Skin of body (tissue), 2 donors: ENCODE results near the gene AASS. TPM values are rescaled to one million over a fixed set of nuclear protein-coding genes. Genes with fewer than 3 reads are reported as not detected.
"Not testable (repeated sequence)": the region's sequence is repeated elsewhere in the genome, so short reads cannot be mapped to it uniquely, and the experiment has no call there.

ENCODE experiments used
- DNase-seq: peaks from one replicate; lab custom pipeline; 2025; lab: John Stamatoyannopoulos, UW
- total RNA-seq: library from RNA; depleted of rRNA; stranded (reverse); fragments of >200 nt; gene quantifications from one replicate; pipeline ENCODE4 v1.2.3, GENCODE V29; 2014

Gene AASS
- total RNA-seq, result 33.1 TPM

- DNase-seq, result peak; percentile 96
Observed at GRCh38 chr7:122143751-122144711, at the start of gene AASS. TSS of gene AASS (minus strand) at chr7:122144249. CDS start at chr7:122133726, 10,523 bp downstream.

GRCh38 chr7:122188785-122189184 lies 44.7 kb upstream of the AASS start:
- no peak for DNase-seq

GRCh38 chr7:122183106-122183505 lies 39.1 kb upstream of the AASS start:
- DNase-seq, result no peak

GRCh38 chr7:122182081-122182480 lies 38.0 kb upstream of the AASS start:
- DNase-seq, result no peak

DNA sequence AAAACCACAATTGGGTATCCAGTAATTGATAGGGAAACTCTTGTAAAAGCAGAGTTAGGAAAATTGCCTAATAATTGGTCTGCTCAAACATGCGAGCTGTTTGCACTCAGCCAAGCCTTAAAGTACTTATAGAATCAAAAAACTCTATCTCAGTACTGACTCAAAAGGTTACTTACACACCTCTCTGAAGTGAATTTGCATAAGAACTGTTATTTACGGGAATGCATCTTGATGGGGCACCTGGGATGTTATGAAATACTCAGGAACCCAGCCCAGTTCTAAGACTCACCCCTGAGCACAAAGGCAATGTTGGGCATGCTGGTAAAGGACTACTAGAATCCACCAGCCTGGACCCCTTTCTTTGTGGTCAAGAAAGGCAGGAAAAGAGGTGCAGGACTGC lies 28.1 kb upstream of the AASS start:
- not testable (repeated sequence) for DNase-seq

DNA sequence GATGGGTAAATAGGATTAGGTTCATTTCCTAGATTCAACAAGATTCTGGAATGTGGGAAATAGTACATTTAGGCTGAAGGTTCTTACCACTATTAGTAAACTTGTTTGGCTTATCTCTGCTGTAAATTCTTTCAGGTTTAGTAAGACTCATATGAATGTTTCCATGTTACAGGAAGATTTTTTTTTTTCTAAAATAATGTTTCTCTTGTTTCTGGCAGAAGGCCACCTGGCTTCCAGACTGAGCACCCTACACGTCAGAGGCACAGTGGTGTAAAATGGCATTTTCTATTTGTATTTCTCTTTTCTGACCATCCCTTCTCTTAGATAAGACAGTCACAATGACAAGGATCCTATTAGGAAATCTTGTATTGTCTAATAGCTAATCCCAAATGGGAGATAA lies 22.7 kb upstream of the AASS start:
- no peak for DNase-seq

DNA sequence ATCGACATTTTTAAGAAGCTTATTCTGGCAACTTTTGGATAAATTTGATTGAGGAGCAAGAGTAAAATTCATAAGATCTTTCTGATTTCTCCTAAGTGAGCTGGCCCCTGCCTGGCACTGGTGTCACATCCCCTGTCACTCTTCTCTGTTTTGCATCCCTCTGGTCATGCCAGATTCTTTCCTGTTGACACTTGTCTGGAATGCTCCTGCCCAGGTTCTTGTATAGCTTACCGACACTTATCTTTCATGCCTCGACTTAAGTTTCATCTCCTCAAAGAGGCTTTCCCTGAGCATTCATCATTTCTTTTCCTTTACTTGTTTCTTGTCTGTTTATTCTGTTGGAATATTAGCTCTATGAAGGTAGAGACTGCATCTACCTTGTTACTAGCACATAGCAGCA lies 22.2 kb upstream of the AASS start:
- no peak for DNase-seq

DNA sequence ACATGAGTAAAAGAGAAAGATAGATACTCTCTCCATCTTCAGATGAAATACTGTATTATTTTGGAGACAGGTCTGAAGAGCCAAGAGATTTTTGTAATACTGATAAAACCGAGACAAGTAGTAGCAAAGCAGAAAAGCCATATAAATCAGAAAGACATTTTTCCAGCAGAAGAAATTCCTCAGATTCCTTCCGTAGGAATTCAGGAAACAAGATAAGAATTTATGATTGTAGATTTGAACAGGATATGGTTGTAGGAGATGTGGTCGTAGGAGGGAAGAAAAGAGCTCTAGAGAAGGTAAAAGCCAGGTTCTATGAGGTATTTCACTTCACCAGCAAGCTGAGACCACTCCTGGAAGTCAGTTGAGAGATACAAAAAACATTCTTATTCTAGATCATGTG lies 17.6 kb upstream of the AASS start:
- no peak for DNase-seq

- no peak for DNase-seq
Observed at GRCh38 chr7:122155566-122155965, 11.5 kb upstream of the AASS start.

DNA sequence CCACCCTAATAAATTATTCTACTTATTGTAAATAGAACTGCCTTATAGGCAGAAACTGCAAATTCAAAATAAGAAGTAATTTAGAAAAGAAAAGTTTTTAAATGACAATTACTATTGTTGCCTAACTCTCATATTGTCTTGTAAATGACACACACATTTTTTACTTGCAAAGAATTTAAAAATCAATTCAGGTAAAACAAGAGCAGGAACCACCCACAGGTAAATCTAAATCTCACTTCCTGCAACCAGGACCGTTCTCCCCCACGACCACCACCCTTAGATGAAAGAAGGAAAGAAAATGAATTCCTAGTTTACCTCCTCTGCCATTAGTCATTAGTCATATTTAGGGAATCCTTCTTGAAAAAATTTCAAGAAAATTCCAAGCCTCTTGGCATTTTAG lies 4.8 kb upstream of the AASS start:
- DNase-seq, result no peak

GRCh38 chr7:122148081-122148480 lies 4.0 kb upstream of the AASS start:
- no peak for DNase-seq

DNA sequence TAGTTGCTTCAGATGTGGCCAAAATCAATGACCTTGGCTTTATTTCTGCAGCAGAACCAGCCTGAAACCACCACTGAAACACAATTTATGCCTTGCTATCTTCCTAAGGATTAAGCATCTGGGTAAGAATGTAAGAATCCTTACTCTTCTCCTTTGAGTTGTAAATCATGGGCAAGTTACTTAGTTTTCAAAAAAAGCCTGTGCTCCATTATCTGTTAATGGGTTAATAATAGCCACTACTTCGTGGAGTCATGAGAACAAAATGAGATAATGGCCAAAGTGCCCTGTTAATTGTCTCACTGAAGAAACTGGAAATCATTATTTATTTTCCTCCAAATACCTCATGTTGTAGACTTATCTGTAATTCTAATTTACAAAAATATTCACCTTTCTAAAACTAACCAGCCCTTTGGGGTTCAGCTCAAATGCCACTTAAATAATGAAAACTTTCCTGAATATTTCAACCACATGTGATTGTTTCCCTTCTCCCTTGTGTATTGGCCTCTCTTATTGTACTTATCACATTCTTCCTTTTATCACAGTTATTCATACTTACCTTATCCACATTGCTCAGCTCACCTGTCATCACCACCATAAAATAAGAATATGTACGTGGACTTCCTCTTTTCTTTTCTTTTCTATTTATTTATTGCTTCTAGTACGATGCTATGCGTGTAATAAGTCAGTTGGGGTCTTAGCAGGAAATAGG lies 2.0 kb upstream of the AASS start:
- DNase-seq, result no peak

DNA sequence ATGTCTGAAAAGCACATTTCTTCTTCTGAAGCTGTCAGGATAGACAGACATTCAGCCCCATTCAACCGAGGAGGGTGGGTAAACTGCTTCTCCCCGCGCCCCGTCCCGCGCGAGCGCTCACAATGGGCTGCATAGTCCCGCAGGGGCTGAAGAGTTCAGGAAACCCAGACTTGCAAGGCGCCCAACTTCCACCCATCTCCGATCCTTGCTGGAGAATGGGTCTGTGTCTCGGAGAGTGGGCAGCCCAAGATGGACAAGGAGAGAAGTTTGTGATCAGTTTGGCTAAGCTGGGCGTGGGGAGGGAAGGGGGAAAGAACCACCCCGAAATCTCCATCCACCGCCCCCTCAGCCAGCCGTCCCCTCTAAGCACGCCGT lies 686 bp downstream of the AASS start:
- peak; percentile 38 for DNase-seq

DNA sequence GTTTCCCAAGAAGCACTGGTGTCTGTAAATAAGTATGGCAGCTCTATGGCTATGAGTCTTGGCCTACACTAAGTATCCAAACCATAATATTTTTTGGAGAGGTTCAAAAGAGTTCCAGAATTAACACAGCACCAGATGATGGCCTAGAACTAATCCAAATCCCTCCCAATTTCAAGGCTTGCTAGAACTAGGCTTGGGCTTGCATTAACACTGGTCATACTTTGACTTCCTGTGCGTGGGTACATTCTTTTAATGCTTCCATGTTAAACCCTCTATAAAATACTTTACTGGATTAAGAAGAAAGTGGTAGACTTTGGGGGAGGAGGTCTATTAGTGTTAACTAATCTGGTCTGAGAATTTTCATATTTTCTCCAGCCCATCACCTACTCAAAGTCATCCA lies 3.1 kb downstream of the AASS start:
- no peak for DNase-seq

DNA sequence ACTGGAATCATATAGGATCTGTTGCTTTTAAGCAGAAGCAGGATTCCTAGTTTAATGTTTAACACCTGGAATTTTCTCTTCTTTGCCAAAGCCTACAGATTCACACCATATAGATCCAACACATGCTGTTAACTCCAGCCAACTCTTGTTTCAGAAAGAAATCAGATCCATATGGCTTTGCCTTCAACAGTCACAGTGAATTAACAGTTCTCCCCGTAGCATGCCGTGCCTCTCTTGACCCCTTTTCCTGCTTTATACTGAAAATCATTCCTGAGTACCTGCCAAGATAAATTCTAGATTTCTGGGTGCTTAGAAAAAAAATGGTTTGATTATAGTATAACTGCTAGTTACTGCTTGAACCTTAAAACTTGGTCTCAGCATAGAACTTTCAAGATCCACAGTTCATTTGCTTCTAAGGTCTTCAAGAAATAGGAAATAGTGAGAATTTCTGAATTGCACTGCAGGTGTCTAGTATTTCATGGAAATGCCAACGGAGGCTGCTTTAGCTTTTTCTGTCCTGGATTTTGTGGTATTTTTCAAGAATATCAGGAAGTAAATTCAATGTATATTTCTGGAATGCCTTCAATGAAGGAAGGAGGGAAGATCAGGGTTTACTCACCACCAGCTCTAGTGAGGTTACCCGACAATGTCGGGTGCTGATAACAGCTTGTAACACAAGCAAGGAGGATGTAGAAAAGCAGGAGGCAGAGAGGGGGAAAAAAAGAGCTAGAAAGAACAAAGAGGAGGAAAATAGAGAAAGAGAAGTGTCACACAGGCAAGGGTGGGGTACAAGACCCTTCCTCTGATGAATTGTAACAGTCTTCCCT lies 6.6 kb downstream of the AASS start:
- DNase-seq, result peak; percentile 82

DNA sequence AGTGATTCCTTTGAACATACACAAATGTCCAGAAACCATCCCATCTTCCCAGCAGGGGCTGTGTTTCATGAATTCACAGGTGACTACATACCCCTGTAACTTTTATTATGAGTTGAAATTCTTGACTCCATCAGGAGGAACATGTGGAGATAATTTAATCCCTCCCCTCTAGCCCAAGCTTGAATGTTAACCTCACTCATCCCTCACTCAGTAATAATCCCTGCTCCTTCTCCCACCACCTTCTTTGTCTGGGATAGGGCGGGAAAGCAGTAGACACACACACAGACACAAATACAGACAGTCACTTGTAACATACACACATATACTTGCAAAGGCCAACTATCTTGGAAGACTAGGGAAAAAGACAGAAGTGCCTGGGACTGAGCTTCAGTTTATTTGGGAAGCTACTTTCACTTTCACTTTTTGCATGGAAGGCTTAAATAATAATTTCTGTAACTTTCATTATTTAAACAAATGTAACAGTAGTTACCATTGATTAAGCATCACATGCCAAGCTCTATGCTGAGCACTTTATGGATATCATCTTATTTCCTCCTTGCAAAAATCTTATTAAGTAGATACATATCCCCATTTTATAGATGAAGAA lies 7.3 kb downstream of the AASS start:
- peak; percentile 19 for DNase-seq

DNA sequence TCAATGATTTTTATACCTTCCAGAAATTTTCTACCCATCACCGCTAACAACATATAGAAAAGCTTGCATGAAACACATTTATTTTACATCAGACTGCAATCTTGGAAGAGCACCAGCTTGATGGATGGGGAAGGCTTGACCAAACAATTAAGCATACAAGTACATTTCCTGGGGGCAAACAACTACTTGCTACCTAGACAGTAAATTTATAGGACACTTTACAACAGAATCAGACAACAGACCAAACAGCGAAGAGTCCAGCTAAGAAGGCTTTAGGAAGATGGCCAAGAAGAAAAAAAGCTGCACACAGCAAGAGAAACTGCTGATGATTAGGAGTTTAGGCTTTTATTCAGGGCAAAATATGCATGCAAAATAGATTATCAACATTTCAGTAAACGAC lies 8.0 kb downstream of the AASS start:
- peak; percentile 21 for DNase-seq

- no peak for DNase-seq
Observed at GRCh38 chr7:122135275-122135674, 8.8 kb downstream of the AASS start.

DNA sequence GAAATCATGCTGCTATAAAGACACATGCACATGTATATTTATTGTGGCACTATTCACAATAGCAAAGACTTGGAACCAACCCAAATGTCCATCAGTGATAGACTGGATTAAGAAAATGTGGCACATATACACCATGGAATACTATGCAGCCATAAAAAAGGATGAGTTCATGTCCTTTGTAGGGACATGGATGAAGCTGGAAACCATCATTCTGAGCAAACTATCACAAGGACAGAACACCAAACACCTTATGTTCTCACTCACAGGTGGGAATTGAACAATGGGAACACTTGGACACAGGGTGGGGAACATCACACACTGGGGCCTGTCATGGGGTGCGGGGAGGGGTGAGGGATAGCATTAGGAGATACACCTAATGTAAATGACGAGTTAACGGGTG lies 9.3 kb downstream of the AASS start:
- not testable (repeated sequence) for DNase-seq

DNA sequence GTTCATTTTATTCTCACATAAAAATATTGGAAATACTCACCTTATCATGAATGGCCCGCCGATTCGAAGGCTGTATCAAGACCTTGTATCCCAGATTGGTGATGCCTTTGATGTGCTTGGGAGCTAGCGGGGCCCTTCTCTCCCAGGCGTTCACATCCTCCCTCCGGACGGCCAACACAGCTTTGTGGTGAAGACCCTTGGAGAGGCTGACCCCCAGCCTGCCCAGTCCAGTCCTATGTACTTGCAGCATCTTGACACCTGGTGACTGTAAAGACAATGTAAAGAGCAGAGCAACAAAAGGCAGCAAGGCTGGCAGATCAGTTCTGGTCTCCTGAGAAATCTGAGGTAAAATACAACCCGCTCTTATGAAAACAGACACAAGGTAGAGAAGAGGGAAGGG lies 10.6 kb downstream of the AASS start:
- DNase-seq, result no peak

DNA sequence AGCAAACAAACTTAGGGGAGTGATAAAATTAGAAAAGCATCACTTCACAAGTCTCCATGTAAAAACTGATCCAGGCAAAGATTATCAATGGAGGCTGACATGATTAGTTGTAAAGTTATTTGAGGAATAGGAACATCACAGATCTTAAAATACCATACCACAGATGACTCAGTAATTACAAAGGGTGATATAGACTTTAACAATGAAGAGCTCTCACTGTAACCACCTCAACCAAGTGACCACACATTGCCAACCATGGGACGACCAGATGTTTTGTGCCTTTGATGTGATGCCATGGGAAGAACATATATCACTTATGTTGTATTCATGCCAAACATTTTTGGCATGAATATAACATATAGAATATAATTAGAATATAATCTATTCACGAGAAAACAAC lies 11.7 kb downstream of the AASS start:
- no peak for DNase-seq
